Measurements from ENCODE around the gene LGR5.
"Not testable (repeated sequence)": the region's sequence is repeated elsewhere in the genome, so short reads cannot be mapped to it uniquely, and the experiment has no call there.

The LGR5 gene

DNA sequence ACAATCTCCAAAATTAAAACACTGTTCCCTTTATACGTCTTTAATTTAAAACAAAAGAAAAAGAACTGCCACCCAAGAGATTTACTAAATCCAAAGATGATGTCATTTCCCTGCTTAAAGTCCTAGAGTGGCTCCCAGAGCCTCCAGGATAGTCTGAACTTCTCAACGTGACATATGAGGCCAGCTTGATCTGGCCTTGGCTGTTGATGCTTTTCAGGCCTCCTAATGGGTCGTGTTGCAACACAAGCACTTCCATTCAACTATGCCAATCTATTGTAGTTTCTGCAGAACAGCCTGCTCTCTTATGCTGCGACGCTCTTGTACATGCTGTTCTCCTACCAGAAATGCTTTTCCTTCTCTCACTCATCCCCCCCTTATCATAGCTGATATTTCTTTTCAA, 35.7 kb downstream of the LGR5 start:
- peak; percentile 32 for DNase-seq

DNA sequence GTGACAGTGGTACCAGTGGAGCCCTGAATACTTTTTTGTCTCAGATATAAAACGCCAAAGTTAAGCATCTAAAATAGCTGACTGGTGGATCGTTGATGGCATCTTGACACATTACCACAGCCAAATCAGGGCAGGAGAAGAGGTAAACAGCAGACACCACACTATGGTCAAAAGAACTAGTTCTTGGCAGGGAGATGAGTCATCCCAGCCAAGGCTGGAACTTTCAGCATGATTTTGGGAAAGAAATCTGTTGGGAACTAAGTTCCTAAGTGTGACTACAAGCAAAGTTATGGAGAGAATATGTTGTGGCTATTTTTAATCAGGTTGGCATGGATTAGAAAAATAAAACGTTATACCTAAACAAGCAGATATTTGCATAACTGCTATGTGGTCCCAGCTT, 36.9 kb downstream of the LGR5 start:
- peak; percentile 91 for DNase-seq

DNA sequence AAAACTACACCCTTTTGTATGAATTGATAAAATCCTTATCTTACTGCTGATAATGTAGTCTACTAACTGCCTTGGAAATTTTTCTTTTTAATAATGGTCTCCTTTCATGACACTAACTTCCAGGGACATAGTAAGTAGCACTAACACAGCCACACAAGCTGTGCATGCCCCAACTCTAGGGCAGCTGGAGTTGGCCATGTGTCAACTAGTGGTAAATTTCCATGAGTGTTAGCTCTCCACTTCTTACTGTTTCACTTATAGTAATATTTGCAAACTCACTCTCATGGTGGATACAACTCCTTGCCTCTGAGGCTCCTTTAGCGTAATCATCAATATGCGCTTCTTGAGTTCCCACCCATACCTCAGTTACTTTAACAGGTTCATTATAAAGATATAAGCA, 38.0 kb downstream of the LGR5 start:
- no peak for DNase-seq

DNA sequence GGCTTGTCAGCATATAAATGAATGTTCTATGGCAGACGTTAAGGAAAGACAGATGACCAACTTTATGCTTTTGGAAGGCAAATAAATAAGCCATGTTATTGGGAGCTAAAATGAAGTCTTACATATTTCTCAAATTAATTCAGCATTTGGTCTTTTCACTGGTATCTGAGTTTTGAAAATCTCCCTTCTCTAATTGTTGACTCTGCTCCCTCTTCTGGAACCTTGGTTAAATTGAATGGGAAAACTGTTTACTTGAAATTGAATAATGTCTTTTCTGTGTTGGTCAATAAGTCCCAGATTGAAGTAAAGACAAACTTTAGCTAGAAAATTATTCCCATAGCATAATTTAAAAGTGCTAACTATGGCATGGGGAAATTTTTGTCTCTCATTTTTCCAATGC, 38.7 kb downstream of the LGR5 start:
- peak; percentile 22 for DNase-seq

DNA sequence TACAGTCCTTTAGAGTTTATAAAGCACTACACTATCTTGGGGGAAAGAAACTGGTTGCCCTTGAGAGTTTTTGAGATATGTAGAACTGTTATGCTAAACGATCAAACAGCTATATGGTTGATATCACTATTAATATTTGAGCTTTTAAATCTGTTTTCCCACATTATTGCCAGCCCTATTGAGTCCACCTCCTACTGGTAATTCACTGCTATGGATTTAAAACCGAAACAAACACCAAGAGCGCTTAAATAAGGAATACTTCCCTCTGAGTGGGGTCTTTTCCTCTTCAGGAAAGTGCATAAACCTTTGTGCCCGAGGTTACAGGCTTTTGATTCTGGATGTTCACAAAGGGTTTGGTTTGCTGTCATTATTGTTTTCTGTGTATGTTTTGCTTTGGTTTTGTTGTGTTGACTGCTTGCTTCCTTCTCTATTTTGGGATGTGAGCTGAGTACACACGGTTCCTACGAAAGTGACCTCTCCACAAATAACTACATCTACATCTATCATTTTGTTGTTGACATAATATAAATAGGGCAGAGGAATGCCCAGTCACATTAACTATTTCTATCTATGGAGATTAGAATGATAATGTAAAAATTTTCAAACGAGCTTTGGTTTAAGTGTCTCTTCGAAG, 44.8 kb downstream of the LGR5 start:
- no peak for DNase-seq

DNA sequence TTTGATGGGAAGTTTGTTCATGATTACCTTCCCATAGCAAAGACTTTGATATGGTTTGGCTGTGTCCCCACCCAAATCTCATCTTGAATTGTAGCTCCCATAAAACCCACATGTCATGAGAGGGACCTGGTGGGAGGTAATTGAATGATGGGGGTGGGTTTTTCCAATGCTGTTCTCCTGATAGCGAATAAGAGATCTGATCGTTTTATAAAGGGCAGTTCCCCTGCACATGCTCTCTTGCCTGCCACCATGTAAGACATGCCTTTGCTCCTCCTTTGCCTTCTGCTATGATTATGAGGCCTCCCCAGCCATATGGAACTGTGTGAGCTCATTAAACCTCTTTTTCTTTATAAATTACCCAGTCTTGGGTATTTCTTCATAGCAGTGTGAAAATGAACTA, 51.2 kb downstream of the LGR5 start:
- DNase-seq, result not testable (repeated sequence)

- DNase-seq, result no peak
Measured at GRCh38 chr12:71492604-71493003, 53.0 kb downstream of the LGR5 start.

- DNase-seq, result no peak
Measured at GRCh38 chr12:71499834-71500233, 60.2 kb downstream of the LGR5 start.

- no peak for DNase-seq
Measured at GRCh38 chr12:71503579-71504391, 64.2 kb downstream of the LGR5 start.

DNA sequence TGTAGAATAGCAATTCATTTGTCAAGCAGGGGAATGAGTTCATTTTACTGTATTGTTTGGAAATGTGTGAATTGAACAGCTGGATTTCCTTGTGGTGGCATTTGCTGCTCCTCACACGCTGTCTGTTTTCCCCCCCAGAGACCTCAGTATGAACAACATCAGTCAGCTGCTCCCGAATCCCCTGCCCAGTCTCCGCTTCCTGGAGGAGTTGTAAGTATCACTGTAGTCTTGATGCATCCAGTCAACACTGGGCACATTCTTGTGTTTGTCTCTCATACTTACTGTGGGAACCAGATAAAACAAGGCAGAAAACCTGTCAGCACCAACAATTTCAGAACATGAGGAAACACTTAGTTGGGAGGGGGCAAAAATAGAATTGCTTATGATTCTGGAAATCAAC, 64.9 kb downstream of the LGR5 start:
- no peak for DNase-seq

DNA sequence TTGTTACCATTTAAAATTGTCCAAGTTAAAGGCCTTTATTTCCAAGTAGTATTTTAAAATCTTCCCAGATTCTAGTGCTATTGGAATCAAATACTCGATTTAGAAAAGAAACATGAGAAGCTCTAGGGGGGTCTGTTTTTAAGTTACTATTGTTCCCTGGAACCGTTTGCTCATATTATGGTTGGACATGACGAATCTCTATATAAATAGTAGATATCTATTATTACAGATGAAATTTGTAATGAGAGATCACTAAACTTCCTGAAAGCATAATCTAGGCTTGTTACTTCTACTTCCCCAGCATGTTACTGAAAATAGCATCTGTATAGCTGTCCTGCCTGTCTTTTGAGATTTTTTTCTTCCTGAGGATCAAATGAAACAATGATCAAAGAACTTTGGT, 70.1 kb downstream of the LGR5 start:
- DNase-seq, result no peak

DNA sequence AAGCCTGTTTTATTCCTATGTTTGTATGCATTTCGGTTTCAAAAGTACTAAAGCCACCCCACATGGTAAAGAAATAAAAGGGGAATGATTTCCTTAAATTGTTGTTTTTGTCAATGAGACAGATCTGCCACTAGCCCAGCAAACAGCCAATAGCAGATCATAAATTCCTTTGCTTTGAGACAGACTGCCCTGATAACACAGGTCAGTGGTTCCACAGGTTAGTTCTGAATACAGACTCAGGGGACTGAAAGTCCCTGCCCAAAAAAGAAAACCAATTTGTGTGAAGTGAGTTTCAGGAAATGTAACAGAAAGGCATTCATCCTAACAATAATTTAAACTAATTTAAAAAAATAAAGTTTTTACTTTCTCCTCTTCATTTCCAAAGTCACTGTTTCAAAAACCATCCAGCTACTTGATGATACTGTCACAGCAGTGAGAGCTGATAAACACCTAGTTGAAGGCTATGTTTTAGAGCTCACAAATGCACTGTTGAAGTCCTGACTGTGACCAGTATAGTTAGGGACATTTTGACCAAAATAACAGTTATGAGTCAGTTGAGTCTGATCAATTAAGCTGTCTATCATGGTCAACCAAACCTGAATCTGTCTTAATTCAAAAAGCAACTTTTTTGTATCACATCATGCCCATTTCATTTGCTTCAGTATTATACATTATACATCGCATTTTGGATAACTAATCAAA, 77.7 kb downstream of the LGR5 start:
- no peak for DNase-seq

DNA sequence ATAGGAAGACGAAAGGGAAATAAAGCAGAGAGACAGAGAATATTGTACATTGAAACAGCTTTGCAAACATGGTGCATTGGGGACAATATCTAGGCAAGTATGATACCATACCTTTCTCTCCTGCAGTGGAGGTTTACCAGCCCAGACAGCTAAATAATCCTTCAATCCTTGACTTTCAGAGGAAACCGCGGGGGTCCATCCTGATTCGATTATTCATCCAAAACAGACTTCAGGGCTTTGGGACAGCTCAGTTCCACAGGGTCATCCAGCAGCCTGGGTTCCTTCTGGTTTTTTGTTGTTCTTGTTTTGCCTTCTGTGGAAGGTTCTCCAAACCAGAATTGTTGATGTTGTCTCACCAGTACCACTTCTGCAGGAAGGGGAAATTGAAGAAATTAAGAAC, 81.5 kb downstream of the LGR5 start:
- no peak for DNase-seq

DNA sequence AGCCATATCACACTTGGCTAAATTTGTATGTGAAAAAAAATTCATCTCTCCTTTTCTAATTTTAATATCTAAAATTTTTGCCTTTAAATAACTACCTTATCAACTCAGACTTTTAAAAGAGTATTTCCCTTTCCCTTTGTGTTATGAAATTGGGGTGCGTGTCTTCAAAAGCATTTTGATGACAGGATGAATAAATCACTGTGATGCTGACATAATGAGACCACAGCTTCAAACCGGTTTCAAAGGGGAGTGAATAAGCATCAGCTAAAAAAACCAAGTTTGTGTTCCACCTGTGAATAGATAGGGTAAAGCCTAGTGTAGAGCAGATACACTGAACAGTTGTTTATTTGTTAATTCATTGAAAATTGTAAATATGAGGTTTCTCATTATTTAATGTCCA, 85.0 kb downstream of the LGR5 start:
- no peak for DNase-seq

DNA sequence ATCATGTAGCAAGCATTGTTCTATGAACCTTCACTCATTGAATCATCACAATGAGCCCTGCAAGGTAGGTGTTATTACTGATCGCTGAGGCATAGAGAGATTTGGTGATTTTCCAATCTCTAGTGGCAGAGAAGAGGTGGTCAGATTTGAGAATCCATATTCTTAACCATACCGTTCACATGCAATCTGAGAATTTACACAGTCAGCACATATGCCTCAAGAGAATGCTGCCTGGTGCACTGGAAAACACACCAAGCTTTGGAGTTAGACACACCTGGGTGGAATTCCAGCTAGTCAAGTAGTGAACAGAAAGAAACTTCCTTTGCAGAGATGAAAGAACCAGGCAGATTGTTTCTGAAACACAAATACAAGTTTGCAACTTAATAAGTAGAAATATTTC, 94.1 kb downstream of the LGR5 start:
- no peak for DNase-seq

DNA sequence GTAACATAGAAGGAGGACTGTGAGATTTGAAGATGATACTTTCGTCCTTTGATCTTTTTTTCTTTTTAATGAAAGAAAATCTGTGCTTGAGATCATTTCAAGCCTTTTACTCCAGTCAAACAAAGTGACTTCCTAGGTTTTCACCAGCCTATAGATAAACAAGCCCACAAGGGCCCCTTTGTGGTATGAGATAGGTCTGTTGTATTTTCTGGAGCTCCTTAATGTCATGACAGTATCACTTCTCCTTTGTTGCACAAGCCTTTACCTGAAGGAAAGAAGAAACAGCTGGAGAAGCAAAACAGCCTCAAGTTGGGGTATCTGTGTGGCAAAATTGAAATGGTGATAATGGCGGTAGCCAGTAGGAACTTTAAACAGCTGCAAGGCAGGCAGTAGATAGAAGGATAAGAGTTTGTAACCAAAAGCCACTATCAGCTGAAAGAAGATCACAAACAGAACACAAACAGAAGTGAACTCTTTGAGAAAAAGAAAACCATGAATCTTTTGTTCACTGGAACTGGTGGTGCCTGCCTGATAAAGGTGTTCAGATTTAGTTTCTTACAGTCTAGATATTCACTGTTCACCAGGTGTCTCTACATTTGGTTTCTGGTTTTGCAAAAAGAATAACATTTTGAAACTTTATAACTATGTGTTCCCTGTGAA, 96.8 kb downstream of the LGR5 start:
- no peak for DNase-seq

GRCh38 chr12:71536939-71537622, 97.5 kb downstream of the LGR5 start:
- DNase-seq, result no peak

GRCh38 chr12:71538807-71539206, 99.2 kb downstream of the LGR5 start:
- no peak for DNase-seq

DNA sequence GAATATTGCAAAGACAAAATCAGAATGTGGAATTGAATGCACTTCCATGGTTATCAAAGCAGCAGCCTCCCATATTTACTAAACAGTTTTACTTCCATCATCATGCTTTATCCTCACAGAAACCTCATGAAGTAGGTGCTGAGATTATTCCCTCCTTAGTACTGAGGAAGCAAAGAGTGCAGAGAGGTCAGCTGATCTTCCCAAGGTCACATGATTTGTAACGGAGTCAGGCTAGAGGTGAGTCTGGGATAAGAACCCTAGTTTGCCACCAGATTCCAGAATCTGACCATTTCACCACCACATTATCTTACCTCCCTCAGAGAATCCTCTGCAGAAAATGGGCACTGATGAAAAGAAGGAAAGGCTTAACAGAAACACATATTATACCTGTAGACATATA, 102.0 kb downstream of the LGR5 start:
- no peak for DNase-seq

- DNase-seq, result no peak
Measured at GRCh38 chr12:71546322-71546861, 106.8 kb downstream of the LGR5 start.

DNA sequence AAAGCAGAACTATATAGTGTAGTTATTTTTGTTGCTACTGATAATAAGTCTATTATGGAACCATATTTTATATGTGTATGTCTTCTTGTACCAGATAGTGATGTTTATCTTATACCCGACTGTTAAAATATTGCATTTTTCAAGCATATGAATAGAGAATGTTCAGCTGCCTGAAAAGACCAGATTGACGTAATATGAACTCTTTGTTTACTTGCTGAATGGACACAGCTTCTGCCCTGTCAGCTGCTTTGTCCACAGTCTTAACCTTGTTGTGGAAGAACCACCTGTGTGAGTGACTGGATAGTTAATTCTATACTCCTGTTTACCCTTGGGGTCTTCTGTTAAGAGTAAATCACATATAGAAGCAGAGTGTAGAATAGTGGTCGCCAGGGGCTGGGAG, 109.3 kb downstream of the LGR5 start:
- no peak for DNase-seq

- peak; percentile 55 for DNase-seq
Measured at GRCh38 chr12:71551529-71551928, 111.9 kb downstream of the LGR5 start.
